H1 (cell line): ENCODE data around the gene GRIK1. TPM values are rescaled to one million over a fixed set of nuclear protein-coding genes. Genes with fewer than 3 reads are reported as not detected.

ENCODE experiments used
- CTCF ChIA-PET: fragments of 300-600 bp; sonication (Branson Sonifier 250); formaldehyde crosslinking; loops from one replicate; lab custom pipeline; 2021; ENCODE audit not compliant: partially characterized antibody; lab: Charles Lee
- POLR2A ChIA-PET: fragments of 300-600 bp; sonication (Branson Sonifier 250); formaldehyde crosslinking; loops from one replicate; lab custom pipeline; 2021; ENCODE audit warnings: inconsistent platforms; ENCODE audit not compliant: partially characterized antibody; lab: Charles Lee
- DNase-seq, 2 experiments: peaks; one replicate each; pipeline versions ENCODE4 v3.0.0 to v3.0.0-alpha.2; 2010 to 2022; ENCODE audit warnings: low spot score in 2 of 2, low read depth in 1 of 2, mixed read lengths in 1 of 2
- FAIRE-seq: peaks from 2 replicates; lab custom pipeline; 2011; peaks lifted over from hg19 to GRCh38; lab: Jason Lieb, UNC
- H2AFZ ChIP-seq: 2 replicates; pipeline ENCODE4 v1.8.1; 2012; ENCODE audit warnings: low read length, inconsistent platforms
- H2AK5ac ChIP-seq: 2 replicates; pipeline ENCODE4 v1.6.1; 2013; ENCODE audit warnings: low read depth, low read length
- H2BK120ac ChIP-seq: replicated peaks from 2 replicates; pipeline ENCODE3; 2013; ENCODE audit warnings: low read depth, low read length, inconsistent platforms
- H2BK12ac ChIP-seq: 2 replicates; pipeline ENCODE4 v1.6.1; 2013; ENCODE audit warnings: low read depth, low read length
- H2BK15ac ChIP-seq: 2 replicates; pipeline ENCODE4 v1.6.1; 2013; ENCODE audit warnings: low read length
- H2BK20ac ChIP-seq: 2 replicates; pipeline ENCODE4 v1.6.1; 2013; ENCODE audit warnings: low read length
- H2BK5ac ChIP-seq: 2 replicates; pipeline ENCODE4 v1.6.1; 2013; ENCODE audit warnings: low read depth, low read length
- H3K14ac ChIP-seq: 2 replicates; pipeline ENCODE4 v1.6.1; 2013; ENCODE audit warnings: inconsistent platforms; ENCODE audit not compliant: insufficient read length
- H3K18ac ChIP-seq: 2 replicates; pipeline ENCODE4 v1.6.1; 2013; ENCODE audit warnings: low read length; ENCODE audit errors: extremely low read depth
- H3K23ac ChIP-seq: 2 replicates; pipeline ENCODE4 v1.6.1; 2013; ENCODE audit warnings: inconsistent platforms; ENCODE audit not compliant: insufficient read length
- H3K23me2 ChIP-seq: 2 replicates; pipeline ENCODE4 v1.6.1; 2013; ENCODE audit warnings: low read depth, low read length
- H3K27ac ChIP-seq: 2 replicates; pipeline ENCODE4 v1.6.1; 2011; ENCODE audit warnings: low read depth, low read length, inconsistent platforms
- H3K27me3 ChIP-seq, 4 experiments: replicated peaks in 1 of 4; 1 replicate in 1 of 4; 2 replicates in 3 of 4; pipeline versions ENCODE4 v1.6.1 to v1.8.1; 2011 to 2013; ENCODE audit warnings: low read length in 3 of 4, mild to moderate bottlenecking in 3 of 4, inconsistent platforms in 2 of 4, mixed read lengths in 2 of 4, moderate library complexity in 1 of 4; ENCODE audit not compliant: control insufficient read depth in 3 of 4, insufficient read depth in 3 of 4; ENCODE audit errors: extremely low read depth in 1 of 4
- H3K36me3 ChIP-seq, 4 experiments: 2 replicates each; pipeline versions ENCODE4 v1.6.1 to v1.8.1; 2011 to 2013; ENCODE audit warnings: mild to moderate bottlenecking in 4 of 4, low read length in 3 of 4, moderate library complexity in 2 of 4, control low read depth in 1 of 4, inconsistent platforms in 1 of 4; ENCODE audit not compliant: insufficient read depth in 4 of 4, control insufficient read depth in 2 of 4
- H3K4ac ChIP-seq: replicated peaks from 2 replicates; pipeline ENCODE3; 2013; ENCODE audit warnings: low read length, low read depth, mixed read lengths, inconsistent platforms; ENCODE audit not compliant: insufficient read length
- H3K4me1 ChIP-seq, 4 experiments: replicated peaks in 1 of 4; 1 replicate in 1 of 4; 2 replicates in 3 of 4; pipeline versions ENCODE4 v1.6.1 to v1.8.1; 2011 to 2013; ENCODE audit warnings: low read length in 3 of 4, inconsistent platforms in 2 of 4, mixed read lengths in 1 of 4; ENCODE audit not compliant: insufficient read depth in 4 of 4, control insufficient read depth in 3 of 4
- H3K4me2 ChIP-seq, 2 experiments: 2 replicates each; pipeline versions ENCODE4 v1.6.1 to v1.8.1; 2011 to 2013; ENCODE audit warnings: low read depth in 2 of 2, low read length in 2 of 2, control low read depth in 1 of 2, inconsistent platforms in 1 of 2, mild to moderate bottlenecking in 1 of 2; ENCODE audit not compliant: insufficient read depth in 1 of 2
- H3K4me3 ChIP-seq, 4 experiments: fragments of 200-600, 300-600 bp in 1 of 4; sonication (generic), shearing (Covaris generic), sonication (Bioruptor Twin) in 1 of 4; 2 replicates each; pipeline versions ENCODE4 v1.5.1 to v1.8.1; 2011 to 2016; ENCODE audit warnings: low read length in 4 of 4, low read depth in 3 of 4, control low read depth in 2 of 4, inconsistent platforms in 2 of 4, mild to moderate bottlenecking in 2 of 4, mixed read lengths in 1 of 4, moderate library complexity in 1 of 4; ENCODE audit not compliant: insufficient read depth in 2 of 4; ENCODE audit errors: extremely low read depth in 1 of 4
- H3K56ac ChIP-seq: replicated peaks from 2 replicates; pipeline ENCODE3; 2013; ENCODE audit warnings: low read depth, mild to moderate bottlenecking, mixed read lengths, low read length, inconsistent platforms; ENCODE audit not compliant: insufficient read length
- H3K79me1 ChIP-seq: 2 replicates; pipeline ENCODE4 v1.6.1; 2013; ENCODE audit warnings: low read depth, low read length, control low read depth
- H3K79me2 ChIP-seq, 2 experiments: 2 replicates each; pipeline versions ENCODE4 v1.6.1 to v1.8.1; 2012 to 2013; ENCODE audit warnings: low read length in 2 of 2, mild to moderate bottlenecking in 2 of 2, inconsistent platforms in 1 of 2; ENCODE audit not compliant: insufficient read depth in 2 of 2, control insufficient read depth in 1 of 2
- H3K9ac ChIP-seq, 4 experiments: replicated peaks in 1 of 4; 1 replicate in 1 of 4; 2 replicates in 3 of 4; pipeline versions ENCODE4 v1.6.1 to v1.8.1; 2011 to 2013; ENCODE audit warnings: low read depth in 3 of 4, low read length in 3 of 4, control low read depth in 2 of 4, mild to moderate bottlenecking in 2 of 4, moderate library complexity in 2 of 4, inconsistent platforms in 1 of 4; ENCODE audit errors: extremely low read depth in 1 of 4
- H3K9me3 ChIP-seq, 2 experiments: 2 replicates each; pipeline versions ENCODE4 v1.6.1 to v1.8.1; 2012 to 2013; ENCODE audit warnings: mild to moderate bottlenecking in 2 of 2, moderate library complexity in 2 of 2, control low read depth in 1 of 2, inconsistent platforms in 1 of 2, low read depth in 1 of 2, low read length in 1 of 2, mixed read lengths in 1 of 2; ENCODE audit not compliant: insufficient read depth in 2 of 2
- H4K20me1 ChIP-seq, 2 experiments: replicated peaks in 1 of 2; 2 replicates each; pipeline versions ENCODE3 to v1.8.1; 2011 to 2013; ENCODE audit warnings: inconsistent platforms in 2 of 2, low read length in 2 of 2, mild to moderate bottlenecking in 1 of 2; ENCODE audit not compliant: insufficient read depth in 2 of 2, control insufficient read depth in 1 of 2
- H4K5ac ChIP-seq: 2 replicates; pipeline ENCODE4 v1.6.1; 2013; ENCODE audit warnings: low read length, low read depth, mixed read lengths, inconsistent platforms; ENCODE audit not compliant: insufficient read length
- H4K8ac ChIP-seq: 2 replicates; pipeline ENCODE4 v1.8.0; 2013; ENCODE audit warnings: mild to moderate bottlenecking, moderate library complexity, low read length, inconsistent platforms; ENCODE audit not compliant: insufficient read depth; ENCODE audit errors: extremely low read depth
- H4K91ac ChIP-seq: replicated peaks from 2 replicates; pipeline ENCODE3; 2013; ENCODE audit warnings: low read length, mixed read lengths, inconsistent platforms; ENCODE audit not compliant: insufficient read length
- ATF3 ChIP-seq: IDR thresholded peaks from 2 replicates; pipeline ENCODE4 v1.6.1; 2011; ENCODE audit warnings: low read depth, mild to moderate bottlenecking, low read length; ENCODE audit not compliant: insufficient read depth
- CEBPB ChIP-seq: IDR thresholded peaks from 2 replicates; pipeline ENCODE4 v1.6.1; 2012; ENCODE audit warnings: low read depth, low read length
- CHD2 ChIP-seq: IDR thresholded peaks from 2 replicates; pipeline ENCODE4 v1.6.1; 2012; ENCODE audit warnings: low read length, improper control_type of control experiment
- CREB1 ChIP-seq: IDR thresholded peaks from 2 replicates; pipeline ENCODE4 v1.6.1; 2012; ENCODE audit warnings: inconsistent platforms
- HDAC6 ChIP-seq: IDR thresholded peaks from one replicate; pipeline ENCODE4 v1.7.1; 2012; ENCODE audit warnings: low read depth, mild to moderate bottlenecking, inconsistent platforms, low read length, moderate library complexity
- JUN ChIP-seq: IDR thresholded peaks from 2 replicates; pipeline ENCODE4 v1.6.1; 2011; ENCODE audit warnings: low read depth, mild to moderate bottlenecking, improper control_type of control experiment, low read length
- NANOG ChIP-seq: IDR thresholded peaks from 2 replicates; pipeline ENCODE4 v1.6.1; 2011; ENCODE audit warnings: low read length, low read depth, mild to moderate bottlenecking, inconsistent platforms; ENCODE audit not compliant: insufficient read depth, poor library complexity, severe bottlenecking
- NRF1 ChIP-seq: IDR thresholded peaks from 2 replicates; pipeline ENCODE4 v1.6.1; 2011; ENCODE audit warnings: mild to moderate bottlenecking, low read depth, low read length, improper control_type of control experiment
- PHF8 ChIP-seq: fragments of 200-600 bp; sonication (generic); conservative IDR thresholded peaks from 2 replicates; pipeline ENCODE4 v1.7.1; 2012; ENCODE audit warnings: low read depth, mild to moderate bottlenecking, inconsistent platforms, low read length, moderate library complexity
- RXRA ChIP-seq: IDR thresholded peaks from 2 replicates; pipeline ENCODE4 v1.6.1; 2011; ENCODE audit warnings: low read depth, mild to moderate bottlenecking, low read length, moderate library complexity; ENCODE audit not compliant: insufficient read depth
- SP4 ChIP-seq: IDR thresholded peaks from 2 replicates; pipeline ENCODE4 v1.6.1; 2012; ENCODE audit warnings: low read length, inconsistent platforms
- SUZ12 ChIP-seq: fragments of 200-600 bp; sonication (generic); IDR thresholded peaks from 2 replicates; pipeline ENCODE4 v1.6.1; 2012; ENCODE audit warnings: mild to moderate bottlenecking, inconsistent platforms, low read length, moderate library complexity, mixed read lengths
- YY1 ChIP-seq: IDR thresholded peaks from 2 replicates; pipeline ENCODE4 v1.6.1; 2011; ENCODE audit warnings: low read depth, mild to moderate bottlenecking, low read length
- ZNF274 ChIP-seq: IDR thresholded peaks from 2 replicates; pipeline ENCODE4 v1.7.0; 2012; ENCODE audit warnings: low read length, borderline replicate concordance; ENCODE audit errors: extremely low read depth
- WGBS, 2 experiments: shearing (Covaris generic) in 1 of 2; methylation state at CpG; one replicate each; pipeline versions ENCODE4 v1.1.6 to v1.1.7; 2013 to 2015; ENCODE audit warnings: low lambda C conversion rate in 2 of 2, mixed read lengths in 2 of 2, inconsistent platforms in 1 of 2, low coverage in 1 of 2, missing lambda C conversion rate in 1 of 2; ENCODE audit not compliant: insufficient replicate concordance in 2 of 2, insufficient coverage in 1 of 2, insufficient read length in 1 of 2; ENCODE audit errors: extremely low coverage in 1 of 2, missing lambda C conversion rate in 1 of 2; 5-methylcytosine and 5-hydroxymethylcytosine counted together
- polyA plus RNA-seq, 7 experiments: library from polyadenylated mRNA; depleted of rRNA in 3 of 7; stranded (reverse) in 5 of 7; unstranded in 2 of 7; fragments of >200 nt in 5 of 7; fragments of 200-250 nt in 2 of 7; gene quantifications; 1 replicate in 5 of 7; 2 replicates in 1 of 7; 4 replicates in 1 of 7; pipeline versions ENCODE4 v1.2.1 to v1.2.3, GENCODE V29; 2011 to 2013; ENCODE audit warnings: missing spikeins in 2 of 7, mixed read lengths in 2 of 7
- total RNA-seq: library from RNA; stranded (reverse); fragmentation: NEBNext Ultra II Directional; extraction: Animal tissue kit (Norgen Biotek cat#: 25700); gene quantifications from 2 replicates; pipeline ENCODE4 v1.2.1, GENCODE V29; 2021

GRIK1 gene
- total and polyA plus RNA-seq, 2 of the 8 experiments (the other 6 are each of a cell fraction or from before 2014, with no cell fraction given): 0.11 to 0.32 TPM

GRCh38 chr21:29655577-29655976 is 284.2 kb downstream of the GRIK1 start:
- Histone ChIP-seq H3K14ac (no peak overlapping the region), H3K4ac (no peak overlapping the region), H3K9ac (no peak overlapping the region), H2AFZ (no peak overlapping the region), H3K4me2 (no peak overlapping the region), H3K9me3 (no peaks in the 10 kb centered on the region), H2AK5ac (no peak overlapping the region), H3K36me3 (0 out of 8 replicates have a peak, but pooled peaks cover 0 to 3% (median 0%) of the 10 kb centered on the region in 4 experiments), H2BK120ac (no peak overlapping the region), H3K18ac (no peak overlapping the region), H3K79me2 (no peaks in the 10 kb centered on the region), H2BK12ac (no peak overlapping the region), H4K91ac (no peak overlapping the region), H2BK20ac (no peak overlapping the region)
- CTCF ChIA-PET: interaction anchor here (0.6 kb wide), 1 partner anchor 57 kb away, joined by 3 read pairs; no protein-coding TSS in a partner anchor
- WGBS, 2 experiments: 85% methylated on average over 6 of the region's 6 CpGs; no CpG with 5 or more reads in 1 of the 2 experiments
- POLR2A ChIA-PET: no interaction called here
- no peak for FAIRE-seq
- TF ChIP-seq RXRA (no peak), HDAC6 (no peak), ZNF274 (no peak), CEBPB (no peak), CREB1 (no peak), NANOG (no peak), CHD2 (no peak), JUN (no peak), SP4 (no peak), YY1 (no peak), PHF8 (no peak), NRF1 (no peak), SUZ12 (no peak), ATF3 (no peak)
- TF ChIP-seq, all 59 proteins: peak for 0
- H3K27me3 ChIP-seq: no peaks in the 10 kb centered on the region
- no peak overlapping the region for H3K27ac ChIP-seq
- H4K8ac ChIP-seq: no peak overlapping the region
- no peaks in the 10 kb centered on the region for H4K20me1 ChIP-seq
- H3K4me3 ChIP-seq: no peak overlapping the region
- no peak overlapping the region for H3K56ac ChIP-seq
- H2BK15ac ChIP-seq: no peak overlapping the region
- H3K23me2 ChIP-seq: no peaks in the 10 kb centered on the region
- no peak overlapping the region for H3K23ac ChIP-seq
- H4K5ac ChIP-seq: no peak overlapping the region
- H2BK5ac ChIP-seq: no peak overlapping the region
- no peak for DNase-seq
- no peaks in the 10 kb centered on the region for H3K4me1 ChIP-seq
- H3K79me1 ChIP-seq: no peaks in the 10 kb centered on the region
